ENCODE results near the gene SOX6.
A peak's percentile ranks its signal among the peaks of the same experiment; 100 is the strongest.

SOX6 gene

GRCh38 chr11:16001044-16001568, 355.2 kb downstream of the SOX6 start:
- DNase-seq (ENCODE audit: low read depth in 2 of 2), result no peak
- H3K4me3 ChIP-seq (replicated peaks in 1 of 2; ENCODE audit: low read depth in 2 of 2, low read length in 2 of 2), result no peak overlapping the region
- TF ChIP-seq CTCF (IDR thresholded peaks at IDR 0.05; ENCODE audit: low read depth, low read length), result no peak

- DNase-seq (ENCODE audit: low read depth in 2 of 2), result peak; percentile 84 to 85
- H3K4me3 ChIP-seq (replicated peaks in 1 of 2; ENCODE audit: low read depth in 2 of 2, low read length in 2 of 2), result no peak overlapping the region
- no peak for TF ChIP-seq CTCF (IDR thresholded peaks at IDR 0.05; ENCODE audit: low read depth, low read length)
Measured at GRCh38 chr11:16000065-16000464, 356.3 kb downstream of the SOX6 start.

GRCh38 chr11:15993345-15993744, 363.0 kb downstream of the SOX6 start:
- no peak for TF ChIP-seq CTCF (IDR thresholded peaks at IDR 0.05; ENCODE audit: low read depth, low read length)
- no peak for DNase-seq (ENCODE audit: low read depth in 2 of 2)
- no peak overlapping the region for H3K4me3 ChIP-seq (replicated peaks in 1 of 2; ENCODE audit: low read depth in 2 of 2, low read length in 2 of 2)

GRCh38 chr11:15991215-15991614, 365.1 kb downstream of the SOX6 start:
- no peak overlapping the region for H3K4me3 ChIP-seq (replicated peaks in 1 of 2; ENCODE audit: low read depth in 2 of 2, low read length in 2 of 2)
- DNase-seq (ENCODE audit: low read depth in 2 of 2), result no peak
- TF ChIP-seq CTCF (IDR thresholded peaks at IDR 0.05; ENCODE audit: low read depth, low read length), result no peak

DNA sequence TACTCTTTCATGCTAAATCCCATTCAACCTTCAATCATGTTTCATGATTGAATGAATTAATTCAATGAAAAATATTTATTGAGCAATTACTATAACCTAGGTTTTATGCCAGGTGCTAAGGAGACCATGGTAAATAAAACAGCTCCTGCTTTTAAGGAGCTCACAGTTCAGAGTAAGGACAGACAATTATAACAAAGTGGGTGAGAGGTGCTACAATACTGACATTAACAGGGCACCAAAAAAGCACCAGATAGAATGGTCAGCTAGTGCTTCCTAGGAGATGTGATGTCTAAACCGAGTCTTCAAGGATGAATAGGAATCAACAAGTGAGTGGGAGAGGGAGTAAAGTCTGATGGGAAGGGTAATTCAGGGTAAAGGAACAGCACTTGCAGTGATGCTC, 366.7 kb downstream of the SOX6 start:
- no peak overlapping the region for H3K4me3 ChIP-seq (replicated peaks in 1 of 2; ENCODE audit: low read depth in 2 of 2, low read length in 2 of 2)
- no peak for DNase-seq (ENCODE audit: low read depth in 2 of 2)
- TF ChIP-seq CTCF (IDR thresholded peaks at IDR 0.05; ENCODE audit: low read depth, low read length), result no peak

GRCh38 chr11:15988693-15989231, 367.6 kb downstream of the SOX6 start:
- H3K4me3 ChIP-seq (replicated peaks in 1 of 2; ENCODE audit: low read depth in 2 of 2, low read length in 2 of 2), result no peak overlapping the region
- peak; percentile 18 to 49 for DNase-seq (ENCODE audit: low read depth in 2 of 2)
- peak; percentile 24 for TF ChIP-seq CTCF (IDR thresholded peaks at IDR 0.05; ENCODE audit: low read depth, low read length)

- H3K4me3 ChIP-seq (replicated peaks in 1 of 2; ENCODE audit: low read depth in 2 of 2, low read length in 2 of 2), result no peak overlapping the region
- DNase-seq (ENCODE audit: low read depth in 2 of 2), result no peak
- no peak for TF ChIP-seq CTCF (IDR thresholded peaks at IDR 0.05; ENCODE audit: low read depth, low read length)
Measured at GRCh38 chr11:15988016-15988550, 368.3 kb downstream of the SOX6 start.

All from cardiac fibroblast (primary cell).